Ishikawa (cell line): ENCODE data around the gene TBC1D9.

Experiments
- CEBPB ChIP-seq: IDR thresholded peaks from 2 replicates; pipeline ENCODE4 v1.6.1; 2012
- CREB1 ChIP-seq: IDR thresholded peaks from 2 replicates; pipeline ENCODE4 v1.6.1; 2012; ENCODE audit warnings: low read depth
- EGR1 ChIP-seq: IDR thresholded peaks from 2 replicates; pipeline ENCODE4 v1.6.1; 2012
- EP300 ChIP-seq: IDR thresholded peaks from 2 replicates; pipeline ENCODE4 v1.6.1; 2012; ENCODE audit warnings: borderline replicate concordance
- FOXM1 ChIP-seq: IDR thresholded peaks from 2 replicates; pipeline ENCODE4 v1.6.1; 2012; ENCODE audit warnings: low read depth, borderline replicate concordance
- MAX ChIP-seq: IDR thresholded peaks from 2 replicates; pipeline ENCODE4 v1.6.1; 2012
- NFIC ChIP-seq: IDR thresholded peaks from 2 replicates; pipeline ENCODE4 v1.6.1; 2012
- RAD21 ChIP-seq: IDR thresholded peaks from 2 replicates; pipeline ENCODE4 v1.6.1; 2012; ENCODE audit warnings: low read depth
- REST ChIP-seq: IDR thresholded peaks from 2 replicates; pipeline ENCODE4 v1.6.1; 2012; ENCODE audit warnings: low read depth, mild to moderate bottlenecking
- TAF1 ChIP-seq: IDR thresholded peaks from 2 replicates; pipeline ENCODE4 v1.6.1; 2012; ENCODE audit warnings: low read depth, mild to moderate bottlenecking
- TCF12 ChIP-seq: IDR thresholded peaks from 2 replicates; pipeline ENCODE4 v1.6.1; 2012; ENCODE audit warnings: low read depth
- TEAD4 ChIP-seq: IDR thresholded peaks from 2 replicates; pipeline ENCODE4 v1.6.1; 2012
- USF1 ChIP-seq: IDR thresholded peaks from 2 replicates; pipeline ENCODE4 v1.6.1; 2012
- YY1 ChIP-seq: IDR thresholded peaks from 2 replicates; pipeline ENCODE4 v1.6.1; 2012; ENCODE audit warnings: low read depth
- ZBTB7A ChIP-seq: IDR thresholded peaks from 2 replicates; pipeline ENCODE4 v1.6.1; 2012; ENCODE audit warnings: low read depth

TBC1D9 gene

DNA sequence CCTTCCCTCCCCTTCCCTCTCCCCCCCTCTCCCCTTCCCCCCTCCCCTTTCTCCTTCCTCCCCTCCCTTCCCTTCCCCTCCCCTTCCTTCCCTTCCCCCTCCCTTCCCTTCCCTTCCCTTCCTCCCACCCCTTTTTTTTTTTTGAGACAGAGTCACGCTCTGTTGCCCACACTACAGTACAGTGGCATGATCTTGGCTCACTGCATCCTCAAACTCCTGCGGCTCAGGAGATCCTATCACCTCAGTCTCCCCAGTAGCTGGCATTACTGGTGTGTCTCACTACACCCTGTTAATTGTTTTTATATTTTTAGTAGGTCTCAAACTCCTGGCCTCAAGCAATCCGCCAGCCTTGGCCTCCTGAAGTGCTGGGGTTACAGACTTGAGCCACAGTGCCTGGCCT, 66.6 kb downstream of the TBC1D9 start:
- TF ChIP-seq TEAD4 (no peak), NFIC (peak; percentile 55)

- TF ChIP-seq RAD21 = no peak
- no peak for TF ChIP-seq ZBTB7A
- TF ChIP-seq YY1 = no peak
- no peak for TF ChIP-seq FOXM1
- TF ChIP-seq NFIC = no peak
- no peak for TF ChIP-seq REST
- no peak for TF ChIP-seq TEAD4
Observed at GRCh38 chr4:140688711-140689598, 67.2 kb downstream of the TBC1D9 start.

GRCh38 chr4:140686796-140687195, 69.4 kb downstream of the TBC1D9 start:
- no peak for TF ChIP-seq CEBPB
- TF ChIP-seq REST = no peak
- no peak for TF ChIP-seq FOXM1
- TF ChIP-seq TCF12 = no peak
- TF ChIP-seq USF1 = no peak
- no peak for TF ChIP-seq NFIC
- no peak for TF ChIP-seq TAF1
- TF ChIP-seq MAX = no peak
- TF ChIP-seq EGR1 = no peak
- TF ChIP-seq EP300 = no peak
- no peak for TF ChIP-seq RAD21
- no peak for TF ChIP-seq TEAD4
- no peak for TF ChIP-seq ZBTB7A
- no peak for TF ChIP-seq CREB1

DNA sequence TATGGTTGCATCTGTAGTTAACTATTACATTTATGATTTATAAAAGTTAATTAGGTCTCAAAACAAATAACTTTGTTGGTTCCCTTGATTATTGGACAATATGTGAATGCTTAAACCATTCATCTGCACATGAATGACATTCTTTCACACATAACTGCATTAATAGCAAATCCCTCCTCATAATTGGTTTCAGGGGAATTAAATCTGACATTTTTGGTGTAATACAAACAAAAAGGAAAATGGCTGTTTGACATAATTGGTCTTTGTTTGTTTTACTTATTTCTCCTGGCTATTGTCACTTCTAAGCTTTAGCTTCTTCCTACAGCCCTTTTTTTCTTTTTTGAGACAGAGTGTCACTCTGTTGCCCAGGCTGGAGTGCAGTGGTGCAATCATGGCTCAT, 71.9 kb downstream of the TBC1D9 start:
- TF ChIP-seq CREB1 (no peak), YY1 (no peak), MAX (no peak), ZBTB7A (no peak), EGR1 (no peak), TEAD4 (no peak)

DNA sequence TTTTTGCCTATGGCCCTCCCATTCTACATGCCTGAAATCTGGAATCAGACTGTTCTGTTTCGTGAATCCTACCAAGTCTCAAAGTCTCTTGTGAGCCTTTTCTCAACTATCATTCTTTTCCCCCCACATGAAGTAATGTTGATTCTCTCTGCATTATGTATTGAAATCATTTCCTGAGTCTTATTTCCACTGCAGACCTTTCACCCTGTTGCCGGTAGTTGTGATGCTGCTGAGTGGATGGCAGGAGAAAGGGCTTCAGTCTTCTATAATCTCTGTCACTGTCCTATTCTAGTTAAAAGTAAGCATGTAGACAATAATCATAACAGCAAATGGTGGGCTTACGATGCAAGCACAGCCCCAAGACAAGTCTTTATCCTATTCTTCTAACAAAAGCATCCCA, 75.0 kb downstream of the TBC1D9 start:
- TF ChIP-seq TEAD4 (no peak), YY1 (no peak), ZBTB7A (no peak), EP300 (no peak), REST (no peak), RAD21 (no peak), CREB1 (no peak), MAX (no peak), EGR1 (no peak), USF1 (no peak), NFIC (no peak), TAF1 (no peak), TCF12 (no peak), FOXM1 (no peak), CEBPB (no peak)
